Measurements from ENCODE around the gene PHF19. TPM values are rescaled to one million over a fixed set of nuclear protein-coding genes. Genes with fewer than 3 reads are reported as not detected.
A peak's percentile ranks its signal among the peaks of the same experiment; 100 is the strongest.

PHF19 gene
- total RNA-seq, 4 donors from 2014 or later: 11.3 to 15.5 (median 13.8) TPM

DNA sequence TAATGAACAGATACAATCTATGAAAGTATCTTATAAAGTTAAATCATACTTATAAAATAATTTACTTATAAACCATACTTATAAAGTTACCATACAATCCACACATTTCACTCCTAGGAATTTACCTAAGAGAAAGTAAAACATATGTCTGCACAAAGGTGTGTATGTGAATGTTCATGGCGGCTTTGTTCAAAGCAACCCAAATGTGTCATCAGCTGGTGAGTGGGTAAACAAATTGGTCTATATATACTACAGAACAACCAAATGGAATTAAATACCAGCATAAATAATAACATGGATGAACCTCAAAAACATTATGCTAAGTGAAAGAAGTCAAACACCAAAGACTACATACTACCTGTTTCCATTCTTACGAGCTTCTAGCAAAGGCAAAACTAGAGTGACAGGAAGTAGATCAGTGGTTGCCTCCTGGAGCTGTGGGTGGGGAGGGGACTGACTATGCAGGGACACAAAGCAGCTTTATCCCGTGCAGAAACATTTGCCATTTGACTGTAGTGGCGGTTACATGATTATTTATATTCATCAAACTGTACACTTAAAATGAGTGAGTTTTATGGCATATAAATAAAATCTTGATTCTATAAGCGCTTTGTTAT lies 39.0 kb upstream of the PHF19 start:
- Histone ChIP-seq H3K9me3 (no peaks in the 10 kb centered on the region), H3K36me3 (peaks cover 4% of the 10 kb centered on the region), H3K4me1 (peaks cover 46% of the 10 kb centered on the region), H3K27ac (peak overlapping the region; percentile 59), H3K4me3 (no peak overlapping the region), H3K27me3 (no peaks in the 10 kb centered on the region)
- TF ChIP-seq EP300 (IDR thresholded peaks at IDR 0.05) (no peak), POLR2AphosphoS5 (IDR thresholded peaks at IDR 0.05) (no peak), POLR2A (IDR thresholded peaks at IDR 0.05) (no peak)
- TF ChIP-seq, protein P1, sequence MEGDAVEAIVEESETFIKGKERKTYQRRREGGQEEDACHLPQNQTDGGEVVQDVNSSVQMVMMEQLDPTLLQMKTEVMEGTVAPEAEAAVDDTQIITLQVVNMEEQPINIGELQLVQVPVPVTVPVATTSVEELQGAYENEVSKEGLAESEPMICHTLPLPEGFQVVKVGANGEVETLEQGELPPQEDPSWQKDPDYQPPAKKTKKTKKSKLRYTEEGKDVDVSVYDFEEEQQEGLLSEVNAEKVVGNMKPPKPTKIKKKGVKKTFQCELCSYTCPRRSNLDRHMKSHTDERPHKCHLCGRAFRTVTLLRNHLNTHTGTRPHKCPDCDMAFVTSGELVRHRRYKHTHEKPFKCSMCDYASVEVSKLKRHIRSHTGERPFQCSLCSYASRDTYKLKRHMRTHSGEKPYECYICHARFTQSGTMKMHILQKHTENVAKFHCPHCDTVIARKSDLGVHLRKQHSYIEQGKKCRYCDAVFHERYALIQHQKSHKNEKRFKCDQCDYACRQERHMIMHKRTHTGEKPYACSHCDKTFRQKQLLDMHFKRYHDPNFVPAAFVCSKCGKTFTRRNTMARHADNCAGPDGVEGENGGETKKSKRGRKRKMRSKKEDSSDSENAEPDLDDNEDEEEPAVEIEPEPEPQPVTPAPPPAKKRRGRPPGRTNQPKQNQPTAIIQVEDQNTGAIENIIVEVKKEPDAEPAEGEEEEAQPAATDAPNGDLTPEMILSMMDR (IDR thresholded peaks at IDR 0.05): no peak
- DNase-seq (ENCODE audit: low spot score in 2 of 2): no peak
- 63% methylated on average over 5 of the region's 5 CpGs for WGBS

DNA sequence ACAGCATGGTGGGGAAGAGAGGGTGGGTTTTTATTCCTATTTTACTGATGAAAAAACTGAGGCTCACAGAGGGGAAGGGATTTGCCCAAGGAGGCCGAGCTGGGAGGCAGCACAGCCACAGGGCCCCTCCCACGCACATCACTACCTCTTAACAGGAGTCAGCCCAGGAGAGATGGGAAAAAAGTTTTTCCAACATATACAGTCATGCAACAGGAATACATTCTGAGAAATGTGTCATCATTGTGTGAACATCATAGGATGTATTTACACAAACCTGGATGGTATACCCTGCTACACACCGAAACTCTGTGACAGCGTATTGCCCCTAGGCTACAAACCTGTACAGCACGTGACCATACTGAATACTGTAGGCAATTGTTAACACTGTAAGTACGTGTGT lies 38.0 kb upstream of the PHF19 start:
- Histone ChIP-seq H3K4me3 (no peak overlapping the region), H3K27me3 (no peaks in the 10 kb centered on the region), H3K27ac (no peak overlapping the region), H3K4me1 (peaks cover 39% of the 10 kb centered on the region), H3K36me3 (peaks cover 4% of the 10 kb centered on the region), H3K9me3 (no peaks in the 10 kb centered on the region)
- DNase-seq (ENCODE audit: low spot score in 2 of 2): no peak
- TF ChIP-seq POLR2AphosphoS5 (IDR thresholded peaks at IDR 0.05): no peak
- 87% methylated on average over 6 of the region's 6 CpGs for WGBS

DNA sequence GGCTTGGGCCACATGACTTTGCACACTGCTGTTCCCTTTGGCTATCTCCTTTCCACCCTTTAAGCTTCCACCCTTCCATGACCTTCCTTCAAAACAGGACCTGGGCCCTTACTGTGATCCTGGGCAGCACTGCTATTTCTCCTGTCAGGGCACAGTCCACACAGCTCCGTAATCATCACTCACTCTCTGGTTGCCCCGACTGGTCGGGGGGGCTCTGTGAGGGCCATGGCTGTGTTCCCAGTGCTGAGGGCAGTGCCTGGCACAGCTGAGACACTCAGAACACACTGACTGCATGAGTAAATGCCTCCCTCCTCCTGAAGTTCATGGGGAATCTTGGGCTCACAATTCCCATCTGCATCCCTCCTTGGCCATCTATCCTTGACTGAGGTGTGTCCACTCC lies 37.4 kb upstream of the PHF19 start:
- WGBS: 87% methylated on average over 3 of the region's 3 CpGs
- peaks cover 4% of the 10 kb centered on the region for H3K36me3 ChIP-seq
- TF ChIP-seq, protein P1 (IDR thresholded peaks at IDR 0.05): no peak
- H3K9me3 ChIP-seq: no peaks in the 10 kb centered on the region
- DNase-seq (ENCODE audit: low spot score in 2 of 2): no peak
- peaks cover 37% of the 10 kb centered on the region for H3K4me1 ChIP-seq
- H3K4me3 ChIP-seq: no peak overlapping the region
- no peak overlapping the region for H3K27ac ChIP-seq
- H3K27me3 ChIP-seq: no peaks in the 10 kb centered on the region

DNA sequence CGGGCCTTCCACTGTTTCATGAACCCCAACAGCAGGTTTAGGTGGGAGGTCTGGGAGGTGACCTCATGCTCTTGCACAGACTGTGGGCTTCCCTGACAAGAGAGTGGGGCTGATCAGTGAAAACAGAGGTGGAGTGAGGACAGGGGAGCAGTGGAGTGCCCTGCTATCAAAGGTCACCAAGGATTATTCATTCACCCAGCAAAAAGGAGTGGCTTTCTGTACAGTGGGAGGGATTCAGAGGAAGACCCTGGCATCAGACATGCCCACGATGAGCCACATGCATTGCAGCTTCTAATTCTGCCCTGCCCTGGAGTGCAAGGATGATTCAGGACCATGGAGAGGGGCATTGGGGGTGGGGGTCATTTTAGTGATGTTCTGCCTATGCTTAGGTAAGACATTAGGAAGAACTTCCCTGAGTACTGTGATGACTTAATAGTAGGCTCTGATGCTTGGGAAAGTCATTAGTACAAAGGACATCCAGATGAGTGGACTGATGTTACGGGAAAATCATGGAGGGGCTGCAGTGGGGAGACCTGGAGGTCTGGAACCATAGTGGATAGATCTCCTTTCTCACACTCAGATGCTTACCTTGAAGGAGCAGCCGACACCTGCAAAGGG lies 36.8 kb upstream of the PHF19 start:
- H3K36me3 ChIP-seq: peaks cover 4% of the 10 kb centered on the region
- H3K9me3 ChIP-seq: no peaks in the 10 kb centered on the region
- peaks cover 31% of the 10 kb centered on the region for H3K4me1 ChIP-seq
- no peaks in the 10 kb centered on the region for H3K27me3 ChIP-seq
- DNase-seq (ENCODE audit: low spot score in 2 of 2): no peak
- WGBS: 84% methylated on average over 3 of the region's 4 CpGs
- TF ChIP-seq POLR2AphosphoS5 (IDR thresholded peaks at IDR 0.05): no peak
- TF ChIP-seq, protein P1 (IDR thresholded peaks at IDR 0.05): no peak
- no peak for TF ChIP-seq POLR2A (IDR thresholded peaks at IDR 0.05)
- no peak for TF ChIP-seq EP300 (IDR thresholded peaks at IDR 0.05)
- H3K4me3 ChIP-seq: no peak overlapping the region
- no peak overlapping the region for H3K27ac ChIP-seq

GRCh38 chr9:120912958-120913646 lies 36.1 kb upstream of the PHF19 start:
- H3K27me3 ChIP-seq: no peaks in the 10 kb centered on the region
- H3K4me3 ChIP-seq: no peak overlapping the region
- H3K4me1 ChIP-seq: peaks cover 28% of the 10 kb centered on the region
- TF ChIP-seq, protein P1 (IDR thresholded peaks at IDR 0.05): no peak
- no peak for TF ChIP-seq EP300 (IDR thresholded peaks at IDR 0.05)
- no peak for TF ChIP-seq POLR2AphosphoS5 (IDR thresholded peaks at IDR 0.05)
- TF ChIP-seq POLR2A (IDR thresholded peaks at IDR 0.05): no peak
- no peak for DNase-seq (ENCODE audit: low spot score in 2 of 2)
- peaks cover 4% of the 10 kb centered on the region for H3K36me3 ChIP-seq
- no peak overlapping the region for H3K27ac ChIP-seq
- H3K9me3 ChIP-seq: no peaks in the 10 kb centered on the region
- WGBS: 90% methylated on average over 10 of the region's 13 CpGs
